K562 (cell line): Measurements from ENCODE around the gene CEP170. TPM values are rescaled to one million over a fixed set of nuclear protein-coding genes. Genes with fewer than 3 reads are reported as not detected.

Experiments used
- ATAC-seq: fragments of 200-7000 bp; cut with Tn5 transposase; 3 replicates; pipeline ENCODE4 v1.9.1; 2020; ENCODE audit warnings: moderate library complexity
- BruUV-seq: library from RNA; stranded (reverse); fragments of 400-500 nt; replicated peaks from 2 replicates; lab custom pipeline; 2021; lab: Mats Ljungman, UMichigan
- CTCF ChIA-PET: fragments of 300-600 bp; formaldehyde crosslinking; extraction: SDS; loops from one replicate; lab custom pipeline; 2021; ENCODE audit warnings: low intra/inter-chr PET ratio; lab: Yijun Ruan, JAX
- POLR2A ChIA-PET: fragments of 300-600, 350-650 bp; sonication (Branson Sonifier 250); formaldehyde crosslinking; extraction: SDS; loops from one replicate; lab custom pipeline; 2021; ENCODE audit warnings: antibody characterized with exemption, inconsistent platforms; lab: Yijun Ruan, JAX
- DNase-seq, 4 experiments: peaks; one replicate each; pipeline versions ENCODE4 v3.0.0 to v3.0.0-alpha.2; 2011 to 2018; ENCODE audit warnings: low spot score in 3 of 4, mixed read lengths in 3 of 4; ENCODE audit errors: extremely low read depth in 1 of 4
- FAIRE-seq: peaks from 2 replicates; lab custom pipeline; 2011; peaks lifted over from hg19 to GRCh38; lab: Jason Lieb, UNC
- H2AFZ ChIP-seq: 2 replicates; pipeline ENCODE4 v1.6.0; 2011; ENCODE audit warnings: low read depth, low read length, control low read depth, inconsistent platforms
- H3K27ac ChIP-seq: fragments of 200-600 bp; 3 replicates; pipeline ENCODE4 v1.8.0; 2011; ENCODE audit warnings: low read depth, mild to moderate bottlenecking, control low read depth, inconsistent platforms, low read length, moderate library complexity, mixed read lengths; ENCODE audit errors: extremely low read depth
- H3K27me3 ChIP-seq, 2 experiments: fragments of 300-600 bp in 1 of 2; 2 replicates in 1 of 2; 3 replicates in 1 of 2; pipeline versions ENCODE4 v1.6.0 to v1.8.0; 2011; ENCODE audit warnings: inconsistent platforms in 2 of 2, low read length in 2 of 2, mild to moderate bottlenecking in 1 of 2, mixed read lengths in 1 of 2, moderate library complexity in 1 of 2; ENCODE audit not compliant: control insufficient read depth in 2 of 2, insufficient read depth in 2 of 2
- H3K36me3 ChIP-seq: fragments of 300-600 bp; 3 replicates; pipeline ENCODE4 v1.8.0; 2011; ENCODE audit warnings: mild to moderate bottlenecking, low read length, inconsistent platforms; ENCODE audit not compliant: control insufficient read depth, insufficient read depth
- H3K4me1 ChIP-seq, 2 experiments: fragments of 200-600 bp in 1 of 2; replicated peaks in 1 of 2; 2 replicates in 1 of 2; 3 replicates in 1 of 2; pipeline versions ENCODE4 v1.5.1 to v1.8.0; 2011; ENCODE audit warnings: inconsistent platforms in 2 of 2, low read length in 2 of 2, mild to moderate bottlenecking in 1 of 2, mixed read lengths in 1 of 2, moderate library complexity in 1 of 2; ENCODE audit not compliant: control insufficient read depth in 2 of 2, insufficient read depth in 2 of 2
- H3K4me2 ChIP-seq: 2 replicates; pipeline ENCODE4 v1.6.1; 2011; ENCODE audit warnings: low read length, control low read depth, inconsistent platforms, mixed read lengths; ENCODE audit not compliant: insufficient read depth
- H3K4me3 ChIP-seq: fragments of 200-600 bp; sonication (generic), shearing (Covaris generic); 2 replicates; pipeline ENCODE4 v1.5.1; 2016; ENCODE audit warnings: control low read depth, inconsistent platforms
- H3K79me2 ChIP-seq: fragments of 200-600 bp; 3 replicates; pipeline ENCODE4 v1.8.0; 2011; ENCODE audit warnings: low read length, inconsistent platforms; ENCODE audit not compliant: control insufficient read depth, insufficient read depth
- H3K9ac ChIP-seq, 2 experiments: 2 replicates each; pipeline versions ENCODE4 v1.6.0 to v1.6.1; 2011; ENCODE audit warnings: low read depth in 2 of 2, low read length in 2 of 2, control low read depth in 1 of 2, inconsistent platforms in 1 of 2, mild to moderate bottlenecking in 1 of 2, mixed read lengths in 1 of 2; ENCODE audit not compliant: insufficient read depth in 1 of 2
- H3K9me1 ChIP-seq: one replicate; pipeline ENCODE4 v1.6.0; 2011; ENCODE audit warnings: inconsistent platforms, mild to moderate bottlenecking, low read length, moderate library complexity; ENCODE audit not compliant: control insufficient read depth, insufficient read depth
- H3K9me3 ChIP-seq: replicated peaks from 2 replicates; pipeline ENCODE4 v1.5.1; 2011; ENCODE audit warnings: low read depth, low read length, inconsistent platforms; ENCODE audit not compliant: control insufficient read depth, insufficient read depth
- H4K20me1 ChIP-seq: replicated peaks from 2 replicates; pipeline ENCODE4 v1.6.1; 2011; ENCODE audit warnings: low read length, inconsistent platforms, mixed read lengths; ENCODE audit not compliant: control insufficient read depth, insufficient read depth
- MEIS2 ChIP-seq: fragments of 450-650 bp; IDR thresholded peaks from 2 replicates; pipeline ENCODE4 v1.6.1; 2014; ENCODE audit warnings: mild to moderate bottlenecking; ENCODE audit not compliant: partially characterized antibody
- MXI1 ChIP-seq: IDR thresholded peaks from 2 replicates; pipeline ENCODE4 v1.6.1; 2011; ENCODE audit warnings: low read depth, mild to moderate bottlenecking, improper control_type of control experiment, low read length
- OTX1 ChIP-seq: fragments of 450-650 bp; formaldehyde crosslinking; IDR thresholded peaks from 2 replicates; pipeline ENCODE4 v1.4.0; 2022; ENCODE audit warnings: mild to moderate bottlenecking
- SRSF9 ChIP-seq: fragments of 200-400 bp; formaldehyde crosslinking; IDR thresholded peaks from 2 replicates; pipeline ENCODE4 v1.6.1; 2017; ENCODE audit warnings: low read depth, low read length, borderline replicate concordance
- ZNF408 ChIP-seq: fragments of 250-450 bp; sonication (Bioruptor Pico); IDR thresholded peaks from 2 replicates; pipeline ENCODE4 v1.4.0; 2020; ENCODE audit warnings: low read depth, mild to moderate bottlenecking, moderate library complexity
- WGBS: fragments of 100-300 bp; shearing (Covaris generic); methylation state at CpG from one replicate; pipeline ENCODE4 v1.1.6; 2016; ENCODE audit warnings: low coverage, mixed read lengths; ENCODE audit not compliant: insufficient coverage; ENCODE audit errors: missing lambda C conversion rate; 5-methylcytosine and 5-hydroxymethylcytosine counted together
- in situ Hi-C: fragments of 300-500 bp; cut with MboI; formaldehyde crosslinking; loops from 4 replicates; pipeline ENCODE4 v1.15.0; 2018; ENCODE audit warnings: inconsistent platforms, mixed read lengths
- intact Hi-C: fragments of 100-400 bp; cut with micrococcal nuclease; formaldehyde crosslinking; loops from 2 replicates; pipeline ENCODE4 v1.14.2; 2022
- polyA plus RNA-seq, 8 experiments: library from polyadenylated mRNA; depleted of rRNA in 4 of 8; stranded (reverse) in 5 of 8; unstranded in 3 of 8; fragments of >200 nt; fragmentation: Nextera tagmentation in 2 of 8; fragmentation: Illumina TruSeq in 1 of 8; extraction: Ambion mirVana in 2 of 8; extraction: Trizol in 1 of 8; gene quantifications; 2 replicates each; pipeline versions ENCODE4 v1.2.1 to v1.2.3, GENCODE V29; 2011 to 2014; ENCODE audit warnings: inconsistent platforms in 1 of 8, missing spikeins in 1 of 8
- total RNA-seq, 7 experiments: library from RNA; depleted of rRNA in 6 of 7; stranded (reverse); fragments of >200 nt in 6 of 7; fragmentation: Illumina TruSeq in 2 of 7; extraction: Trizol in 2 of 7; gene quantifications; 2 replicates each; pipeline versions ENCODE4 v1.2.1 to v1.2.3, GENCODE V29; 2011 to 2021; ENCODE audit warnings: low replicate concordance in 1 of 7
- TF ChIP-seq, protein P1 (sequence below): fragments of 250-450 bp; sonication (Bioruptor Pico); IDR thresholded peaks from 2 replicates; pipeline ENCODE4 v1.6.1; 2021; ENCODE audit warnings: mild to moderate bottlenecking

CEP170 gene
- total and polyA plus RNA-seq, 9 of the 15 experiments (the other 6 are each of a cell fraction or from before 2014, with no cell fraction given), result 22.6 to 110 (median 68.5) TPM

DNA sequence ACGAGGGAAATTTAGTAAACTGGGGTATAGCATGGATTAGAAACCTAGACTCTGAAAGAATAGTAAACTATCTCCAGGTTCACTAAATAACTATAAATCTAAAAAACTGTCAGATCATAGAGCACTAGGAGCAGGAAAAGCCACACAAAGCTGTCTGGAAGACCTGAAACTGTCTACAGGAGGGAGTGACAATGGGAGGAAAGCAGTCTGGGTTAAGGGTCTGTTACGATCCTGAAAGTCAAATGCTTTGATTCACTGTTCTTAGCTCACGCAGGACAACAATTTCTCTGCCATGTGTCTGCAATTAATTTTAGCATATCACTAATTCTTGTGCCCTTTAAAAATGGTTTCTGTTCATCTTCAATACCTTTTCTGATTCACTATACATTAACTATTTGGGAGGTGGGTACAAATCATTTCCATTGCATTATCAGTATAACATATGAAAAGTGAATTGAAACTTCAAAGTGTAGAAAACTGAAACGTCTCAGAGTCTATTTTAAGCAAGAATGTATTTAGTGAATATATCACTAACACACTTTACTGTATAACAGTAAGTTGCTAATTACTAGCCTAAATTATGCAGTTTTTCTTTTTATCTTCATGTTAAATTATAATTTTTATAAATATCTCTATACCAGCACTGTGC is 18.4 kb downstream of the CEP170 start:
- ATAC-seq, result peak; percentile 25; the same call in 1 of the 3 replicates
- DNase-seq, result no peak
- H2AFZ ChIP-seq, result no peak overlapping the region
- H3K9ac ChIP-seq, result no peak overlapping the region
- no peaks in the 10 kb centered on the region for H3K4me1 ChIP-seq
- 89% methylated on average over 4 of the region's 4 CpGs for WGBS
- CTCF ChIA-PET, result no interaction called here
- H3K79me2 ChIP-seq, result peaks cover 94% of the 10 kb centered on the region
- no peak overlapping the region for H3K4me3 ChIP-seq
- H3K4me2 ChIP-seq, result no peak overlapping the region
- peaks cover 6% of the 10 kb centered on the region for H3K9me3 ChIP-seq
- TF ChIP-seq MEIS2 (peak; percentile 21), MXI1 (no peak)
- intact Hi-C loops (no loop called here), in situ Hi-C loops (no loop called here)
- H3K36me3 ChIP-seq, result peaks cover 35% of the 10 kb centered on the region; the same call in 2 of the 3 replicates
- no TSS peak for BruUV-seq
- no peaks in the 10 kb centered on the region for H3K27me3 ChIP-seq
- no peak overlapping the region for H3K27ac ChIP-seq
- H4K20me1 ChIP-seq, result no peaks in the 10 kb centered on the region
- H3K9me1 ChIP-seq, result no peaks in the 10 kb centered on the region
- no peak for FAIRE-seq
- POLR2A ChIA-PET, result interaction anchor here (0.7 to 2.6 kb wide), 2 partner anchors 13 to 18 kb away, joined by 5 to 8 read pairs; partner anchors contain the start of genes CEP170 and SDCCAG8

DNA sequence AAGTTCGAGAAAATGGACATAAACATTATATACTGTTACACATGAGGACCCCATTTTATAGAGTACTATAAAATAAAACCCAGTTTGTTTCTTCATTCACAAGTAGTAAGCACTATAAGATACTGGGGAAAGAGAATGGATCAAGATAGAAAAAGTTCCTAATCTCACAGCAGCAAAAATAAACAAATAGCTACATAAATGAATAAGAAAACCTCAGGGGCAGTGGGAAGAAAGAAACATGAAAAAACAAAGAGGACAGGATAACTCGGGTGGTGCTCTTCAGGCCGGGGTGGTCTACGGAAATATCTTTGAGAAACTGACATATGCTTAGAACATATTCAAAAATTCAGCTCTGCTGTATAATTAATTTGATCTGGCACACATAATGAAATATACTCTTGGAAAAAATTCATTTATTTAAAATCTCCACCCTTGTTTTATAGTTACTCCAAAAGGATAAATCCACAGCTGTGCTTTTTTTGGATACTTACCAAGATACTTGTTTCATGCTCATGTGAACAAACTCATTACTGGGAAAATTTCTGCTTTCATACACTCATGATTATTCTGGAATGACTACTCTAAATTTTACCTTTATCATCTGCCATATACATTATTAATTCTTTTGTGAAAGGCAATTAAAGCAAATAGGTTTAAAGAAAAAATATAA is 20.0 kb downstream of the CEP170 start:
- Histone ChIP-seq H3K4me2 (no peak overlapping the region), H3K4me3 (no peak overlapping the region), H3K27ac (no peak overlapping the region), H3K79me2 (peaks cover 92% of the 10 kb centered on the region), H3K9ac (no peak overlapping the region), H3K9me3 (peaks cover 9% of the 10 kb centered on the region), H3K9me1 (no peaks in the 10 kb centered on the region), H3K36me3 (peaks cover 31% of the 10 kb centered on the region; the same call in 2 of the 3 replicates), H3K4me1 (no peaks in the 10 kb centered on the region), H4K20me1 (no peaks in the 10 kb centered on the region), H3K27me3 (no peaks in the 10 kb centered on the region), H2AFZ (no peak overlapping the region)
- intact Hi-C loops, result no loop called here
- CTCF ChIA-PET, result no interaction called here
- WGBS, result 88% methylated on average over 4 of the region's 4 CpGs
- TF ChIP-seq ZNF408 (CRISPR knock-in tag), result no peak
- no peak for TF ChIP-seq SRSF9
- no peak for TF ChIP-seq OTX1 (CRISPR knock-in tag)
- TF ChIP-seq, protein P1, sequence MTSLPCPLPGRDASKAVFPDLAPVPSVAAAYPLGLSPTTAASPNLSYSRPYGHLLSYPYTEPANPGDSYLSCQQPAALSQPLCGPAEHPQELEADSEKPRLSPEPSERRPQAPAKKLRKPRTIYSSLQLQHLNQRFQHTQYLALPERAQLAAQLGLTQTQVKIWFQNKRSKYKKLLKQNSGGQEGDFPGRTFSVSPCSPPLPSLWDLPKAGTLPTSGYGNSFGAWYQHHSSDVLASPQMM (CRISPR knock-in tag), result no peak
- in situ Hi-C loops, result no loop called here
- FAIRE-seq (no peak), DNase-seq (no peak), ATAC-seq (no peak)
- POLR2A ChIA-PET, result interaction anchor here (2.1 kb wide), 1 partner anchor 9 kb away, joined by 9 read pairs; no protein-coding TSS in a partner anchor
- BruUV-seq, result no TSS peak
